PC-9 (cell line): ENCODE data around the gene LRRC8A. TPM values are rescaled to one million over a fixed set of nuclear protein-coding genes. Genes with fewer than 3 reads are reported as not detected.

Experiments used
- BruUV-seq: library from RNA; stranded (reverse); fragments of 400-500 nt; replicated peaks from 2 replicates; lab custom pipeline; 2021; lab: Mats Ljungman, UMichigan
- CTCF ChIA-PET: fragments of 300-600 bp; sonication (Branson Sonifier 250); formaldehyde crosslinking; loops from one replicate; lab custom pipeline; 2022; ENCODE audit warnings: antibody characterized with exemption; lab: Charles Lee
- POLR2A ChIA-PET: fragments of 300-600 bp; sonication (Branson Sonifier 250); formaldehyde crosslinking; loops from one replicate; lab custom pipeline; 2022; ENCODE audit warnings: antibody characterized with exemption; ENCODE audit not compliant: unreplicated experiment; lab: Charles Lee
- DNase-seq, 2 experiments: peaks; one replicate each; pipeline versions ENCODE4 v3.0.0 to v3.0.0-alpha.2; 2015 to 2022; ENCODE audit warnings: mixed read lengths in 1 of 2
- H2AFZ ChIP-seq: fragments of 200-600 bp; sonication (generic); 2 replicates; pipeline ENCODE4 v1.8.1; 2017; ENCODE audit warnings: antibody characterized with exemption
- H3F3A ChIP-seq: fragments of 200-600 bp; sonication (generic); 2 replicates; pipeline ENCODE4 v1.8.1; 2017; ENCODE audit warnings: antibody characterized with exemption, mild to moderate bottlenecking, low read depth; ENCODE audit not compliant: insufficient read depth
- H3K27ac ChIP-seq: fragments of 200-600 bp; sonication (generic); 2 replicates; pipeline ENCODE4 v1.6.1; 2016; ENCODE audit warnings: mixed run types
- H3K27me3 ChIP-seq: fragments of 200-600 bp; sonication (generic); 2 replicates; pipeline ENCODE4 v1.6.1; 2016; ENCODE audit warnings: low read depth, mixed run types; ENCODE audit not compliant: insufficient read depth
- H3K36me3 ChIP-seq: fragments of 200-600 bp; sonication (generic); 2 replicates; pipeline ENCODE4 v1.6.1; 2016; ENCODE audit warnings: low read depth, mixed run types
- H3K4me1 ChIP-seq: fragments of 200-600 bp; sonication (generic); replicated peaks from 2 replicates; pipeline ENCODE4 v1.6.1; 2016; ENCODE audit warnings: mixed run types; ENCODE audit not compliant: insufficient read depth
- H3K4me2 ChIP-seq: fragments of 200-600 bp; sonication (generic); 2 replicates; pipeline ENCODE4 v1.6.1; 2017; ENCODE audit warnings: mixed run types
- H3K4me3 ChIP-seq: fragments of 200-600 bp; sonication (generic); 2 replicates; pipeline ENCODE4 v1.6.1; 2016; ENCODE audit warnings: mixed run types
- H3K79me2 ChIP-seq: fragments of 200-600 bp; sonication (generic); 2 replicates; pipeline ENCODE4 v1.6.1; 2017; ENCODE audit warnings: low read depth, mixed run types
- H3K9me2 ChIP-seq: fragments of 200-600 bp; sonication (generic); 2 replicates; pipeline ENCODE4 v1.8.1; 2017; ENCODE audit warnings: mild to moderate bottlenecking; ENCODE audit not compliant: insufficient read depth
- H3K9me3 ChIP-seq: fragments of 200-600 bp; sonication (generic); 2 replicates; pipeline ENCODE4 v1.8.1; 2016; ENCODE audit warnings: low read depth; ENCODE audit not compliant: insufficient read depth
- H4K20me1 ChIP-seq: fragments of 200-600 bp; sonication (generic); 2 replicates; pipeline ENCODE4 v1.8.1; 2017; ENCODE audit not compliant: insufficient read depth
- CTCF ChIP-seq: fragments of 200-600 bp; sonication (generic); conservative IDR thresholded peaks from 2 replicates; pipeline ENCODE4 v1.6.1; 2017; ENCODE audit warnings: mixed run types, antibody characterized with exemption, mild to moderate bottlenecking, moderate library complexity
- EZH2 ChIP-seq: fragments of 200-600 bp; sonication (generic); IDR thresholded peaks from 2 replicates; pipeline ENCODE4 v1.8.0; 2017; ENCODE audit warnings: antibody characterized with exemption, low read depth
- intact Hi-C: fragments of 100-400 bp; cut with micrococcal nuclease; formaldehyde crosslinking; loops from one replicate; pipeline ENCODE4 v1.10.0; 2022; ENCODE audit not compliant: unreplicated experiment
- total RNA-seq: library from RNA; stranded (reverse); gene quantifications from 2 replicates; pipeline ENCODE4 v1.2.3, GENCODE V29; 2021

The LRRC8A gene
- total RNA-seq, 1 experiment from 2014 or later: 90.3 TPM

DNA sequence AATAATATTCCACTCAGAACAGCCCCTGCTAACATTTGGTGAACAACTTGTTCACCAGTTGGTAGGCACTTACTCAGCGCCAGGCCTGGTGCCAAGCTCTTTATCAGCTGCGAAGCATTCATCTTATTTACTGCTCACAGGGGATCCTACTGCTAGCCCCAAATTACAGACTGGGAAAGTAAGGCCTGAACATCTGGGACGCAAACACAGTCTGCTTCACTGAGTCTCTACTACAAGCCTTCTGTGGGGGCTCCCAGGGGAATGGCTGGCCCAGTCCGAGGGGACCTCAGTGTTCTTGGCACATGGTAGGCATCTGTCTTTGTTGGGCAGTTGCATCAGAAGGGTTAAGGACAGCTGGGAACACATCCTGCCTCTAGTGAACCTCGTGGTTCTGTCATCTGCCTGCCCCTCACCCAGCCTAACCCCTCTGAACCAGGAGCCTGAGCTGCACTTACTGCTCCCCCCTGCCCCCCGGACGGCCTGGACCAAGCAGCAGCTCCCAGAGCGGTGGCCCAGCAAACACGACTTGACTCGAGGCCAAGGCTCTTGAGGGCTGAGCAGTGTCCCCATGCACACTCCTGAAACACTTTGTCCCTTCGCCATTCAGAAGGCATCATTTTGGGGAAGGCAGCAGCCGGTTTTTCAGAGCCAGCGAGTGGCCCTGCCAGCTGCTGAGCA is 38.6 kb downstream of the LRRC8A start, which contains the start of gene PHYHD1:
Gene PHYHD1, plus strand, starts transcription at position 602 of the 678 bp plus-strand sequence. CDS start 1,342 bp downstream, outside the sequence.
- H3K9me2 ChIP-seq: no peaks in the 10 kb centered on the region
- H3K27me3 ChIP-seq: no peaks in the 10 kb centered on the region
- H3F3A ChIP-seq: peaks cover 11% of the 10 kb centered on the region; the same call in 1 of the 2 replicates
- no peaks in the 10 kb centered on the region for H3K9me3 ChIP-seq
- H2AFZ ChIP-seq: no peak within 1 kb of the TSS
- ChIA-PET POLR2A (interaction anchor here (0.6 to 0.7 kb wide), 2 partner anchors 32 to 550 kb away, joined by 3 to 5 read pairs; no protein-coding TSS in a partner anchor), CTCF (no interaction called here)
- no peak for DNase-seq
- H4K20me1 ChIP-seq: no peaks in the 10 kb centered on the region
- intact Hi-C loops: no loop called here
- H3K79me2 ChIP-seq: no peaks in the 10 kb centered on the region
- H3K4me1 ChIP-seq: no peaks in the 10 kb centered on the region
- H3K4me3 ChIP-seq: no peak within 1 kb of the TSS
- TF ChIP-seq CTCF (no peak), EZH2 (no peak)
- no TSS peak for BruUV-seq
- H3K27ac ChIP-seq: no peak within 1 kb of the TSS
- no peak within 1 kb of the TSS for H3K4me2 ChIP-seq
- H3K36me3 ChIP-seq: no peaks in the 10 kb centered on the region

DNA sequence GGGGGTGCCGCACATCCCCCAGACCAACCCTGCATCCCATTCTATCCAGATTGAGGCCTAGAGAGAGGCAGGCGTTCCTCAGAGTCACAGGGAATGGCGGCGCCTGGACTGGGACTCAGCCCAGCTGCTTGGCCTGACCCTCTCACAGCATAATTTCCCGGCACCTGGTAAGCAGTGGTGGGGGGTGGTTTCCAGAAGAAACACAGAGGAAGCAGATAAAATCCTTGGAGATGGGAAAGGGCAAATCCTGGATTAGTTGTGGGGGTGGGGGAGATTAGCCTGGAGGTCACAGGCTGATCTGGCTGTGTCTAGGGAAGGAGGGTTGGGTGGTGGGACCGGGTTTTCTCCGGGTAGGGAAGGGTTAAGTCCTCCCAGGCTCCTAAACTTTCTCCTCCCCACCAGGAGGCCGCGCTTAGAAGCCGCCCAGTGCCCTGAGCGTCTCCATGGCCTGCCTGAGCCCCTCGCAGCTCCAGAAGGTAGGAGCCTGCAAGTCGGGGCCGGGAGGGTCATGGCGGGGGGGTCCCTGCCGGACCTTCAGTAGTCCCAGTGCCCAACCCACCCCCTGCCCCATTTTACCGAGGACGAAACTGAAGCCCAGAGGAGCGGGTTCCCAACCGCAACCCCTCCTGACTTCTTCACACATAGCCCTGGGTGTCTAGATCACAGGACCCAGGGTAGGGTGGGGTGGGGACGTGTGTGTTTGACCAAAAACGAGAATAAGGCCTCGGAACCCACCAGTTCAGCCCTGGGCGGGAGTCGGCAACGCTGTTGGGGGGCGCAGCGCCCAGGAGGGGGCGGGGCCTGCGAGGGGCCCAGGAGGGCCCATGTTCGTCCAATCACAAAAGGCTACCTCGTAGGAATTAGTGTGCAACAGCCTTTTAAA is 40.2 kb downstream of the LRRC8A start:
- H3K79me2 ChIP-seq: no peaks in the 10 kb centered on the region
- intact Hi-C loops: no loop called here
- no peak overlapping the region for H3K27ac ChIP-seq
- no peak for TF ChIP-seq EZH2
- TF ChIP-seq CTCF: no peak
- CTCF ChIA-PET: interaction anchor here (0.7 kb wide), 2 partner anchors 77 to 122 kb away, joined by 13 to 16 read pairs; no protein-coding TSS in a partner anchor
- H3K4me2 ChIP-seq: no peak overlapping the region
- no peak overlapping the region for H2AFZ ChIP-seq
- no TSS peak for BruUV-seq
- POLR2A ChIA-PET: interaction anchor here (0.7 kb wide), 1 partner anchor 26 kb away, joined by 12 read pairs; no protein-coding TSS in a partner anchor
- H3K27me3 ChIP-seq: no peaks in the 10 kb centered on the region
- no peaks in the 10 kb centered on the region for H3K4me1 ChIP-seq
- H3K9me3 ChIP-seq: no peaks in the 10 kb centered on the region
- peaks cover 11% of the 10 kb centered on the region; the same call in 1 of the 2 replicates for H3F3A ChIP-seq
- no peak for DNase-seq
- no peaks in the 10 kb centered on the region for H3K36me3 ChIP-seq
- no peak overlapping the region for H3K4me3 ChIP-seq
- H3K9me2 ChIP-seq: no peaks in the 10 kb centered on the region
- no peaks in the 10 kb centered on the region for H4K20me1 ChIP-seq

GRCh38 chr9:128923493-128923883 is 41.6 kb downstream of the LRRC8A start:
- Histone ChIP-seq H3K27ac (no peak overlapping the region), H3K9me3 (no peaks in the 10 kb centered on the region), H3K27me3 (no peaks in the 10 kb centered on the region), H4K20me1 (no peaks in the 10 kb centered on the region), H3K4me2 (no peak overlapping the region), H3K9me2 (no peaks in the 10 kb centered on the region), H3K4me3 (no peak overlapping the region), H3K36me3 (no peaks in the 10 kb centered on the region), H3K79me2 (no peaks in the 10 kb centered on the region), H3F3A (peaks cover 11% of the 10 kb centered on the region; the same call in 1 of the 2 replicates), H2AFZ (no peak overlapping the region), H3K4me1 (no peaks in the 10 kb centered on the region)
- no peak for TF ChIP-seq EZH2
- TF ChIP-seq CTCF: no peak
- intact Hi-C loops: no loop called here
- no TSS peak for BruUV-seq
- no peak for DNase-seq
- POLR2A ChIA-PET: interaction anchor here (0.7 kb wide), 1 partner anchor 11 kb away, joined by 5 read pairs; no protein-coding TSS in a partner anchor
- CTCF ChIA-PET: interaction anchor here (0.6 kb wide), 2 partner anchors 60 to 280 kb away, joined by 3 to 4 read pairs; no protein-coding TSS in a partner anchor
